HG03135 (cell line): ENCODE measurements around the gene SLC15A4.
"Not testable (repeated sequence)": the region's sequence is repeated elsewhere in the genome, so short reads cannot be mapped to it uniquely, and the experiment has no call there.

Source experiments
- ATAC-seq: cut with Tn5 transposase; IDR thresholded peaks from one replicate; pipeline ENCODE4 v1.9.1; 2021; ENCODE audit warnings: mild to moderate bottlenecking, moderate library complexity; ENCODE audit not compliant: unreplicated experiment

Gene SLC15A4

DNA sequence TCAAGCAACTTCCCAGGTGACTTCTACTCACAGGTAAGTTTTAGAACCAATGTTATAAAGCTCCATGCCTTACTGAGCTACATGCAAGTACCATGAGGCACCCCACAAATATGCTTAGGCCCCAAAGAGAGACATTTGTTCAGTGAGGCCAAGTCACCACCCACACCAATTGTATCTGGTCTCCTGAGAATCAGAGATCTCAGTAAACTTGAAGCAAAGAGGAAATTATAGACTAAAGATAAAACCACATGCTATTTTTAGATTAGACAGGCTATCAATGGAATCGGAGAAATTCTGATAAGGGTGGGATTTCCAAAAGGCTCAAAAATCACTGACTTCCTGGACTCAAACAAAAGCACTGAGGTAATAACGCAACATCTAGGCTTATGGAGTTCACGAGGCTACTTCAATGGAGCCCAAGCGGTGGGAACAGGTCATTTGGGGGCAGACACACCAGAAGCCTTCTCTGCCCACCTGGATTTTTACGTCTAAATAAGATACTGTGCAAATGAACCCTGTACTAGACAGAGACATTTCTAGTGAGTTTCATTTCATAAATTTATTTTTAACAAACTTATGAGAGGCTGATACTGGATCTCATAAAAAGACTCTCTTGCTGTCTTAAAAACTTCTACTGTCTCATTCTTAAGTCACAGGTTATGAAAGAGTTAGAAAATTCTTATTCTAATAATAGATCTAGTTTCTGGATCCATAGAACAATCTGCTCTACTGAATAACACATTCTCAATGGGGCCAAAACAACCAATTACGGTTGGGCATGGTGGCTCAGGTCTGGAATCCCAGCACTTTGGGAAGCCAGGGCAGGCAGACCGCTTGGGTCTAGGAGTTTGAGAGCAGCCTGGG, 7.7 kb downstream of the SLC15A4 start:
- no peak for ATAC-seq

DNA sequence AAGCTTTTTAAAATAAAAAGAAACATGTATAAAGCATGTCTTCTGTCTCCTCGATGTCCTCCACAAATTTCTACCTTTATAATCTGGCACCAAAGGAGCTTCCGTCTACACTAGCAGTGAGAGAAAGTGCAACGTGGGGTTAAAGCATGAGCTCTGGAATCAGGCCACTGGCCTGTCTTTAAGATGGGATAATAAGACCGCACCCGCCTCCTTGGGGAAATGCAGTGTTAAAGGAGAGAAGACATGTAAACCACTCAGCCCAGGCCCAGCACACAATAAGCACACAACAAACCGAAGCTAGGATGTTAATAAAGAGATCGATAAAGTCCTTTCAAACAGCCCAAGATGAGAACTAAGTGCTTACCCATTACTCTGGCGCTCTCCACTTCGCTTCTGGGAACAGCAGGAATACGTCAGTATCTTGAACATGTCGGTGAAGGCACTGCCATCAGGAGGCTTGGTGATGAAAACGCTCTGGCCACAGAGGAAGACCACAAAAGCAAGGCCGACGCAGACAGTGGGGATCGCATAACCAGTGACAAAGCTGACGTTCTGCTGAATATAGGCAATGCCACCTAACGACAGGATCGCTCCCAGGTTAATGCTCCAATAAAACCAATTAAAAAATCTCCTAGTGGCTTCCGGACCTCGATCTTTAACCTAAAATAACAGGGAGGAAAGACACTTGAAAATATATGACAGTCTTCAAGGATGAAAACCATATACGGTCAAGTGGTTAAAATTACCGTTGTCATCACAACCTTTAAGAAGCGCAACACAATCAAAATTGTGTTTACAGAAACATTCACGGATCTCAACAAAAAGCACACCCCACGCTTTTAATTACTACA, 9.1 kb downstream of the SLC15A4 start:
- ATAC-seq, result no peak

DNA sequence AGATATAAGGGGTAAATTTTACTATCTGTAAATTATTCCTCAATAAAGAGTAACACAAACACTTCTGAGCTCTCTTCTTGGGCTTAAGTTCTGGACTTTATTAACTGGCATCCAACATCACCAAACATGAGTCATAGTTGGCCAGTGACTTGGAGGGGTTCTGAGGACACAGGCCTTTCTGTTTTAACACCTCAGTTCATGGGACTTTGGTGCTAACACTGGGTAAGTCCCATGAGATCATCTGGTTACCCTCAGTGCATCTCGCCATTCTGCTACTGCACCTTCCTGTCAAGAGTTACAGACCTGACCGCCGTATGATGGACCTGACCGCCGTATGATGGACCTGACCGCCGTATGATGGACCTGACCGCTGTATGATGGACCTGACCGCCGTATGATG, 9.9 kb downstream of the SLC15A4 start:
- no peak for ATAC-seq

- ATAC-seq, result no peak
Observed at GRCh38 chr12:128813392-128813791, 10.4 kb downstream of the SLC15A4 start.

GRCh38 chr12:128811806-128812205, 12.0 kb downstream of the SLC15A4 start:
- no peak for ATAC-seq

GRCh38 chr12:128810182-128811127, 13.3 kb downstream of the SLC15A4 start:
- peak; percentile 89 for ATAC-seq

- ATAC-seq, result no peak
Observed at GRCh38 chr12:128808651-128809050, 15.1 kb downstream of the SLC15A4 start.

DNA sequence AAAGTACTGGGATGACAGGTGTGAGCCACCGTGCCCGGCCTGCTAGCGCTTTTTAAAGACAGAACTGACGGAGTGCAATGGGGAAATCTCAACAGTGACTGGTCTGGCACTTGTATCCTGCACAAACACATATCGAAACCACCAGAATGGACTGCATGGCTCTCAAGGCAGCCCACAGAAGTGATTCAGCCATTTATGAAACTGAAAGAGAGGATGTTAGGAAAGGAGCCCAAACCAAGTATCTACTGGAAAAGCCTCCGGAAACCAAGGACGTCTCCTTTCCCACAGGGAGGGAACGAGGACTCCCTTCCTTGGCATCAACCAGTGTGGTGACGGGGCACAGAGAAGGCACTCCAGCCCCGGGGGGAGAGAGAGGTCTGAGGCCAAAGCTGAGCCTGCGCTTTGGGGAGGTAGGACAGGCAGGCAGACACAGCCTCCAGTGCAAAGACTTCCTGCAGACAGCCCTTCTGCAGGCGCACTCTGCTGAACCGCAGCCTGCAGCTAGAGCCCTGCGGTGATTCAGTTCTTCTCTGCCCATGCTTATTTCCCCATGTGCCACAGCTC, 16.5 kb downstream of the SLC15A4 start:
- ATAC-seq, result no peak

- ATAC-seq, result no peak
Observed at GRCh38 chr12:128806573-128806972, 17.2 kb downstream of the SLC15A4 start.

DNA sequence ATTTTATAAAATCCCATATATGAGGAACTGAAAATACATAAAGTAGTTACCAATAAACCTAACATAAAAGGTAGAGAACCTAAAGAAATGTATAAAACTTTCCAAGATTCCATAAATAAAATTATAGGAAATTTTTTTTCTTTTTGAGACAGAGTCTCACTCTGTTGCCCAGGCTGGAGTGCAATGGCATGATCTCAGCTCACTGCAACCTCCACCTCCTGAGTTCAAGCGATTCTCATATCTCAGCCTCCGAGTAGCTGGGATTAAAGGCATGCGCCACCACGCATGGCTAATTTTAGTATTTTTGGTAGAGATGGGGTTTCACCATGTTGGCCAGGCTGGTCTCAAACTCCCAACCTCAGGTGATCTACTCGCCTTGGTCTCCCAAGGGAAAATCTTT, 18.4 kb downstream of the SLC15A4 start:
- not testable (repeated sequence) for ATAC-seq

GRCh38 chr12:128804762-128805161, 19.0 kb downstream of the SLC15A4 start:
- no peak for ATAC-seq

DNA sequence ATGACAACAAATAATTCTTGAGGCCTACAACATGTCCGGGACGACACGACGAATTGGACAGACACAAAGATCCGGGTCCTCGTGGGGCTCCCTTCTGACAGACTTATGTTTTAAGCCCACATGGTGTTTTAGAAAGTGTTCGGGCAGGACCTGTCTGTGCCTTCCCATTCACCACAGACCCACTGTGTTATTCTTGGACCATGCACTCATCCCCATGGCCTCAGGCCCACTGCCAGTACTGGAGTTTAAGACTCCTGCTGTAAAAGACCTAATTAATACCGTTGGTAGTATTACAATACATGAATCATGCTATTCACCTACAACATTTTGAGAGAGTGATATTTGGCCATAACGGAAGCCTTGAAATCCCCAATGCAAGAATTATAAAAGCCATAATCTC, 20.0 kb downstream of the SLC15A4 start:
- no peak for ATAC-seq

DNA sequence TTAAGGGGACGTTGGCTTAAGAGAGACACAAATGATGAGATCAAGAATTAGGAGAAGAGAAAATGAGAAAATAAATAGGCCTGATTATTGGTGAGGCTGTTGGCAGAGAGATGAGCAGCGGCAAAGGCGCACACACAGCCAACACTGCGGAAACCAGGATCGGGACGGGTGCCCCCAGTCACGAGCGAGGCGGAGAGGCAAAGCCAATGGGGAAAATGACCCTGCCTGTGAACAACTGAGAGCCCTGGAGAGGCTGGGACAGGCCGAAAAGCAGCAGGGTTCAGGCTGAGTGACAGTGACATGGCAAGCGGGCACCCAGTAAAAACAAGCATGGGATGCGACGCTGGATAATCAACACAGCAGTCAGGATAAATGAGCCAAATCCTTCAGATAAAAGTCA, 21.0 kb downstream of the SLC15A4 start:
- ATAC-seq, result no peak

GRCh38 chr12:128801879-128802391, 21.8 kb downstream of the SLC15A4 start:
- ATAC-seq, result no peak

GRCh38 chr12:128800606-128801005, 23.2 kb downstream of the SLC15A4 start:
- ATAC-seq, result no peak

DNA sequence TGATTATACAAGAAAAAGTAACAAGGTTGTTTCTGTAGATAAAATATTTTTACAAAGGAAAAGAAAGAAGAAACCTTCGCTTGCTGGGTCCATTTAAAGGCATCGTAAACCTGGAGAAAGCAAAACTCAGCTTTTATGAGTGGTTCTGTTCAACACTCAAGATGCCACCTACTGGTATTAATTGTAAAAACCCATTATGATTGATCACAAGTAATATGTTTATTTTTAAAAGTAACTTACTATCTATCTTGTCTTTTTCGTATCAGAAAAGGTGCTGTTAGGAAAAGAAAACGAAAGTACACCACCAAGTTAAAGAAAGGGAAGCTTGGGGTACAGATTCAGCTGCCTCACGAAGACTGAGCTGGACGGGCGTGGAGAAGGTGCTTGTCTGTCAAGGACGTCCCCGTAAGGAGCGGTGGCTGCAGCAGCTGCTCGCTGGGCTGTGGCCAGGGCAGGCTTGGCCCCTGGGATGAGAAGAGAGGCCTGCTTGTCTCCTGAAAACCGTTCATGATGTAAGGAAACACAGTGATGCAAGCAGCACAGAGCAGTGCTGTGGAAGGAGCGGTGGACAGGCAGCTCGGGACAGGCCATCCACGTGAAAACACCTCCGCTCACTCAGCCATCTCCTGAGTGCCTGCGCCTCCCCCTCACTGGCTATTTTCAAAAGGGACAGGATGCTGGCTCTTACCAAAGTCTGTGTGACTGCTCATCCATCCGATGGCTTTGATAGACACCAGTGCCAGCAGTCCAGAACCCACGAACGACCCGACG, 25.0 kb downstream of the SLC15A4 start:
- no peak for ATAC-seq

DNA sequence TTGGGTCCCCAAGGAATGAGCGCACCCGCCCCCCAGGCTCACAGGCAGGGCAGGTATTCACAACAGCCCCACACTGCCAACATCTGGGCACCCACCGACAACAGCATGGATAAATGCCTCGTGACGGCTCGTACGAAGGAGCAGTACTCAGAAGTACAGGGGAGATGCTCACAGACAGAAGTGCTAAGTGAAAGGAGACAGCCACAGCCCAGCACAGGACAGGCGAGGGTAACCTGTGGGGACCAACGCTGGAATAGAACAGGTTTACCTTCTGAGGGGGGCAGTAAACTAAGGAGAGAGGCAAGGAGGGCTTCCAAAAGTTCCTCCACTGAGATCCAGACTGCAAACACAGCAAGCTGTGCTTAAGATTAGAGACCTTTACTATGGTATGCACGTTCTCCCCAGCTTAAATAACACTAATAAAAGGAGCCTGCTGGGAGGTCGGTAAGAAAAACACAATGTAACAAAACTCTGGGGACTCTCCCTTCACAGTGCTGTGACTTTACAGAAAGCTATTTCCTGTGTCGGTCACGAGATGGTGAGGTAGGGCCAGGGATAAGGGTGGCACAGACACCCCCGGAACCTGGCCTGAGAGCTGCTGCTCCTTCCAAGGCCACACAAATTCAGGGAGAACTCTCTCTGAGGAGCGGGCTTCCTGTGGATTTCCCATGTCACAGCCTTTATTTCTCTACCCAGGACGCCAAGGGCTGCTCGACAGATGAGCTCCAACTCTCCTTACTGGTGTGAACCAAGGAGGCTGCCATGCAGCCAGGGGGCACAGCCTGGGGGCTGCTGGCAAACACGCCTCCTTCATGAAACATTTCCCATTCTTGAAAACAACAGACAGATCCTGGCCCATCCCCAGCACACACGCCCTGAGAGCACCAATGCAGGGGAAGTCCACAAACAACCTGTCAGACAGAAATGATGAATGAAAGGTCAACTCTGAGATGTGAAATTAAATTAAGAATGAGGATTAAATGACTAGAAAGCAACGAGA, 26.3 kb downstream of the SLC15A4 start:
- peak; percentile 61 for ATAC-seq

DNA sequence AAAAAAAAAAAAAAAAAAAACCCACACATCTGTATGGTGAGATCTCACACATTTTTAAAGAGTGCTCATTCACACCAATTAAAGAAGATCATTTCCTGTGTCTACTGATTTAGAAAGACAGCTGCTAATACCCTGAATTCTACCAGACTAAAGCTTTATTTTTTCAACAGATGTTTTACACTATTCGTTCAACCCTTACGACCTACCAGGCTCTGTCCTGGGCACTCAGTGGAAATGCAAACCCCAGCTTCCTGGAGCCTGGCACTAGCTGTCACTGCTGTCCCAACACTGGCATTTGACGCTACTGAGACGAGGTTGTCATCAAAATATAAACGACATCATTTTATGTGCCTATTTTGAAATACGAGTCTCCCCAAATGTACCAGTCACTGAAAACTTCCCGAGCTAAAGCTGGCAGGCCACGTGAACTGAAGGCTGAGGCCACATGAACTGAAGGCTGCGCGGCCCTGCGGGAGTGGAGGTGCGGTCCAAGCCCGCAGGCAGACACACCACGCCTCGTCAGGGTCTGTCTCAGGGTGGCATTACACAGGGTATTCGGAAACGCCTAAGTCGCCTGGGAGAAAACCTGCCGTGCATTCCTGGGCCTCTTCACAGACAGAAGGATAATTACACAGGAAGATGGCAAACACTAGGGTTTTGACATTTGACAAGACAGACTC, 27.2 kb downstream of the SLC15A4 start:
- ATAC-seq, result no peak
